Large intestine (tissue), 3 donors: ENCODE data around the gene TUSC2. TPM values are rescaled to one million over a fixed set of nuclear protein-coding genes. Genes with fewer than 3 reads are reported as not detected.

Experiments used
- DNase-seq, 2 donors: peaks; one replicate each; pipeline versions ENCODE4 v3.0.0 to v3.0.0-alpha.2; 2013
- H3K27ac ChIP-seq: one replicate; pipeline ENCODE4 v1.5.1; 2013; ENCODE audit warnings: low read length
- H3K27me3 ChIP-seq: 2 replicates; pipeline ENCODE4 v1.6.1; 2013; ENCODE audit warnings: low read length; ENCODE audit not compliant: control insufficient read depth, insufficient read depth
- H3K36me3 ChIP-seq: 2 replicates; pipeline ENCODE4 v1.6.1; 2013; ENCODE audit warnings: low read length; ENCODE audit not compliant: control insufficient read depth, insufficient read depth
- H3K4me1 ChIP-seq: one replicate; pipeline ENCODE4 v1.6.1; 2013; ENCODE audit warnings: low read length; ENCODE audit not compliant: control insufficient read depth, insufficient read depth
- H3K4me3 ChIP-seq: one replicate; pipeline ENCODE4 v1.5.1; 2013; ENCODE audit warnings: low read length
- H3K9me3 ChIP-seq: one replicate; pipeline ENCODE4 v1.6.1; 2013; ENCODE audit warnings: mild to moderate bottlenecking, low read depth, low read length, moderate library complexity; ENCODE audit not compliant: control insufficient read depth
- WGBS: methylation state at CpG from one replicate; pipeline ENCODE4 v1.1.5; 2013; ENCODE audit warnings: low lambda C conversion rate; ENCODE audit not compliant: insufficient coverage; 5-methylcytosine and 5-hydroxymethylcytosine counted together
- polyA plus RNA-seq: library from polyadenylated mRNA; unstranded; fragments of 120-200 nt; gene quantifications from one replicate; pipeline ENCODE4 v1.2.1, GENCODE V29; 2013

Gene TUSC2
- polyA plus RNA-seq, 1 donor = 28.0 TPM

- Histone ChIP-seq H3K9me3 (peaks cover 6% of the 10 kb centered on the region), H3K36me3 (no peaks in the 10 kb centered on the region), H3K27me3 (peaks cover 20% of the 10 kb centered on the region), H3K4me1 (peaks cover 30% of the 10 kb centered on the region), H3K4me3 (peak overlapping the region; percentile 68), H3K27ac (peak overlapping the region; percentile 93)
- no CpG with 5 or more reads among the region's 79 CpGs for WGBS
- peak; percentile 99 to 100 for DNase-seq
Observed at GRCh38 chr3:50337175-50337861, 9.3 kb upstream of the TUSC2 start.

GRCh38 chr3:50336452-50337174, 8.6 kb upstream of the TUSC2 start:
- no CpG with 5 or more reads among the region's 31 CpGs for WGBS
- H3K9me3 ChIP-seq = peaks cover 6% of the 10 kb centered on the region
- H3K27ac ChIP-seq = peak overlapping the region; percentile 93
- DNase-seq = no peak
- peaks cover 7% of the 10 kb centered on the region for H3K36me3 ChIP-seq
- H3K27me3 ChIP-seq = peaks cover 18% of the 10 kb centered on the region
- peaks cover 30% of the 10 kb centered on the region for H3K4me1 ChIP-seq
- H3K4me3 ChIP-seq = peak overlapping the region; percentile 68

GRCh38 chr3:50334339-50335075, 6.5 kb upstream of the TUSC2 start:
- DNase-seq = no peak
- Histone ChIP-seq H3K27ac (peak overlapping the region; percentile 14), H3K27me3 (no peaks in the 10 kb centered on the region), H3K9me3 (peaks cover 3% of the 10 kb centered on the region), H3K4me1 (peaks cover 27% of the 10 kb centered on the region), H3K4me3 (no peak overlapping the region), H3K36me3 (peaks cover 28% of the 10 kb centered on the region)
- 33% methylated on average over 1 of the region's 5 CpGs for WGBS

GRCh38 chr3:50333744-50334328, 5.8 kb upstream of the TUSC2 start:
- peaks cover 32% of the 10 kb centered on the region for H3K36me3 ChIP-seq
- H3K4me3 ChIP-seq = no peak overlapping the region
- no peak for DNase-seq
- peaks cover 27% of the 10 kb centered on the region for H3K4me1 ChIP-seq
- H3K27me3 ChIP-seq = no peaks in the 10 kb centered on the region
- H3K27ac ChIP-seq = peak overlapping the region; percentile 14
- 93% methylated on average over 3 of the region's 12 CpGs for WGBS
- H3K9me3 ChIP-seq = peaks cover 3% of the 10 kb centered on the region

- Histone ChIP-seq H3K9me3 (no peaks in the 10 kb centered on the region), H3K27ac (no peak overlapping the region), H3K27me3 (no peaks in the 10 kb centered on the region), H3K4me3 (no peak overlapping the region), H3K4me1 (peaks cover 32% of the 10 kb centered on the region), H3K36me3 (peaks cover 32% of the 10 kb centered on the region)
- no CpG with 5 or more reads among the region's 19 CpGs for WGBS
- DNase-seq = no peak
Observed at GRCh38 chr3:50331364-50331907, 3.4 kb upstream of the TUSC2 start.

- WGBS = no CpG with 5 or more reads among the region's 10 CpGs
- Histone ChIP-seq H3K27me3 (no peaks in the 10 kb centered on the region), H3K27ac (no peak overlapping the region), H3K4me3 (no peak overlapping the region), H3K36me3 (peaks cover 42% of the 10 kb centered on the region), H3K9me3 (no peaks in the 10 kb centered on the region), H3K4me1 (peaks cover 21% of the 10 kb centered on the region)
- DNase-seq = no peak
Observed at GRCh38 chr3:50330330-50330729, 2.3 kb upstream of the TUSC2 start.

GRCh38 chr3:50327129-50327528, 894 bp downstream of the TUSC2 start:
- no peak overlapping the region for H3K27ac ChIP-seq
- H3K4me3 ChIP-seq = peak overlapping the region; percentile 89
- peaks cover 40% of the 10 kb centered on the region for H3K4me1 ChIP-seq
- H3K27me3 ChIP-seq = no peaks in the 10 kb centered on the region
- no peaks in the 10 kb centered on the region for H3K9me3 ChIP-seq
- peaks cover 45% of the 10 kb centered on the region for H3K36me3 ChIP-seq
- no CpG with 5 or more reads among the region's 4 CpGs for whole genome bisulfite sequencing
- no peak for DNase-seq

GRCh38 chr3:50326182-50326541, 1.9 kb downstream of the TUSC2 start:
- Histone ChIP-seq H3K4me1 (peaks cover 43% of the 10 kb centered on the region), H3K27me3 (no peaks in the 10 kb centered on the region), H3K27ac (no peak overlapping the region), H3K36me3 (peaks cover 35% of the 10 kb centered on the region), H3K9me3 (no peaks in the 10 kb centered on the region), H3K4me3 (no peak overlapping the region)
- WGBS = no CpG with 5 or more reads among the region's 8 CpGs
- DNase-seq = no peak

- Histone ChIP-seq H3K27me3 (no peaks in the 10 kb centered on the region), H3K27ac (no peak overlapping the region), H3K9me3 (no peaks in the 10 kb centered on the region), H3K4me3 (no peak overlapping the region), H3K36me3 (peaks cover 30% of the 10 kb centered on the region), H3K4me1 (peaks cover 43% of the 10 kb centered on the region)
- DNase-seq = no peak
- 100% methylated on average over 2 of the region's 11 CpGs for WGBS
Observed at GRCh38 chr3:50325497-50326181, 2.4 kb downstream of the TUSC2 start.
